A673 (cell line): ENCODE results near the gene KCNK1.
"Not testable (repeated sequence)": the region's sequence is repeated elsewhere in the genome, so short reads cannot be mapped to it uniquely, and the experiment has no call there.

Experiments used
- CTCF ChIP-seq: fragments of 300-800, 200-600 bp; sonication (generic); conservative IDR thresholded peaks from 2 replicates; pipeline ENCODE4 v1.5.1; 2017; ENCODE audit warnings: low read depth, mild to moderate bottlenecking, antibody characterized with exemption, low read length, moderate library complexity, mixed read lengths
- EZH2 ChIP-seq: fragments of 200-600 bp; sonication (generic); IDR thresholded peaks from 2 replicates; pipeline ENCODE4 v1.6.1; 2017; ENCODE audit warnings: borderline replicate concordance, low read depth, mild to moderate bottlenecking, mixed read lengths, antibody characterized with exemption, low read length; ENCODE audit not compliant: poor library complexity, severe bottlenecking

GRCh38 chr1:233619414-233619813 is 5.5 kb downstream of the KCNK1 start:
- not testable (repeated sequence) for TF ChIP-seq CTCF, EZH2
